OCI-LY3 (cell line): ENCODE measurements around the gene FARP1.

Experiments
- H2AFZ ChIP-seq: fragments of 200-600, 300-600 bp; shearing (Covaris generic); 2 replicates; pipeline ENCODE4 v1.6.0; 2014; ENCODE audit warnings: antibody characterized with exemption, low read depth, low read length
- H3K27ac ChIP-seq: fragments of 200-600, 300-600 bp; sonication (generic); 2 replicates; pipeline ENCODE4 v1.5.1; 2014; ENCODE audit warnings: mild to moderate bottlenecking, low read length, moderate library complexity, mixed read lengths
- H3K27me3 ChIP-seq: fragments of 200-600, 300-600 bp; sonication (generic); 2 replicates; pipeline ENCODE4 v1.6.1; 2014; ENCODE audit warnings: low read depth, low read length, mixed read lengths
- H3K36me3 ChIP-seq: fragments of 200-600, 300-600 bp; sonication (generic); replicated peaks from 2 replicates; pipeline ENCODE3; 2014; ENCODE audit warnings: low read depth, low read length, mixed read lengths
- H3K4me1 ChIP-seq: fragments of 300-600, 200-600 bp; sonication (generic); 2 replicates; pipeline ENCODE4 v1.6.1; 2014; ENCODE audit warnings: low read length, mixed read lengths
- H3K4me2 ChIP-seq: fragments of 200-600, 300-600 bp; sonication (generic); 2 replicates; pipeline ENCODE4 v1.6.1; 2014; ENCODE audit warnings: low read length, mixed read lengths
- H3K4me3 ChIP-seq: fragments of 300-600, 200-600 bp; sonication (generic); 2 replicates; pipeline ENCODE4 v1.5.1; 2014; ENCODE audit warnings: antibody characterized with exemption, mild to moderate bottlenecking, low read length, moderate library complexity
- H3K79me2 ChIP-seq: fragments of 300-600, 200-600 bp; shearing (Covaris generic); 2 replicates; pipeline ENCODE4 v1.6.1; 2014; ENCODE audit warnings: mild to moderate bottlenecking, low read length, mixed read lengths
- H3K9ac ChIP-seq: fragments of 300-600, 200-600 bp; shearing (Covaris generic); 2 replicates; pipeline ENCODE4 v1.6.0; 2014; ENCODE audit warnings: mild to moderate bottlenecking, low read length, moderate library complexity
- H3K9me3 ChIP-seq: fragments of 200-600, 300-600 bp; shearing (Covaris generic); 2 replicates; pipeline ENCODE4 v1.6.1; 2014; ENCODE audit warnings: low read length, mixed read lengths; ENCODE audit not compliant: insufficient read depth
- H4K20me1 ChIP-seq: fragments of 200-600, 300-600 bp; sonication (generic); 2 replicates; pipeline ENCODE4 v1.6.1; 2016; ENCODE audit warnings: low read length, mixed read lengths; ENCODE audit not compliant: insufficient read depth
- CTCF ChIP-seq: fragments of 200-600, 300-600 bp; sonication (generic); IDR thresholded peaks from 2 replicates; pipeline ENCODE4 v1.5.1; 2014; ENCODE audit warnings: antibody characterized with exemption, low read length, low read depth
- EZH2phosphoT487 ChIP-seq: fragments of 200-600 bp; shearing (Covaris generic); IDR thresholded peaks from 2 replicates; pipeline ENCODE4 v1.6.1; 2018; ENCODE audit warnings: antibody characterized with exemption, mixed run types, low read depth

Gene FARP1

GRCh38 chr13:98313922-98314292 lies 171.0 kb downstream of the FARP1 start:
- Histone ChIP-seq H3K4me3 (no peak overlapping the region), H3K79me2 (no peaks in the 10 kb centered on the region), H4K20me1 (no peaks in the 10 kb centered on the region), H3K27me3 (no peaks in the 10 kb centered on the region), H3K4me2 (no peak overlapping the region), H3K4me1 (no peaks in the 10 kb centered on the region), H2AFZ (no peak overlapping the region), H3K9me3 (no peaks in the 10 kb centered on the region), H3K36me3 (no peaks in the 10 kb centered on the region), H3K9ac (no peak overlapping the region), H3K27ac (no peak overlapping the region)
- TF ChIP-seq CTCF = no peak
- TF ChIP-seq EZH2phosphoT487 = no peak

DNA sequence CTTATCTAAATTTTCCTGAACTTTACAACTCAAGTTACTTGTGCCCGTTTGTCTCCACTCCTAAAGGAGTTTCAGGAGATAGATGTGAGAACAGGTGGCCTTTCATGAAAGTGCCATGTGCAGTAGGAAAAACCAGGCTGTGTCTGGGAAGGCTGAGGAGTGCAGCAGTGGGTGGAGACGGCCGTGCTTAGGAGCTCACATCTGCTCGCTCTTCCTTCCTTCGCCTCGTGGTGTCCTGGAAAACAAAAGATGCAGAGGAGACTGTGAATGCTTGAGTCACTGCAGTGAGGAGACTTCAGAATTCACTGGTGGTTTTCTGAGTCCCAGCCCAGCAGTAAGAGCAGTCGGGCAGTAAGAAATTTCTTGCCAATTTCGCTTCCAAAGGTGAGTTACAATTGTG lies 172.6 kb downstream of the FARP1 start:
- no peaks in the 10 kb centered on the region for H3K79me2 ChIP-seq
- H2AFZ ChIP-seq = no peak overlapping the region
- no peak overlapping the region for H3K27ac ChIP-seq
- H3K4me3 ChIP-seq = no peak overlapping the region
- H3K4me1 ChIP-seq = no peaks in the 10 kb centered on the region
- TF ChIP-seq EZH2phosphoT487 = no peak
- no peak for TF ChIP-seq CTCF
- H3K9me3 ChIP-seq = no peaks in the 10 kb centered on the region
- no peaks in the 10 kb centered on the region for H3K27me3 ChIP-seq
- no peaks in the 10 kb centered on the region for H3K36me3 ChIP-seq
- no peak overlapping the region for H3K4me2 ChIP-seq
- no peaks in the 10 kb centered on the region for H4K20me1 ChIP-seq
- H3K9ac ChIP-seq = no peak overlapping the region

DNA sequence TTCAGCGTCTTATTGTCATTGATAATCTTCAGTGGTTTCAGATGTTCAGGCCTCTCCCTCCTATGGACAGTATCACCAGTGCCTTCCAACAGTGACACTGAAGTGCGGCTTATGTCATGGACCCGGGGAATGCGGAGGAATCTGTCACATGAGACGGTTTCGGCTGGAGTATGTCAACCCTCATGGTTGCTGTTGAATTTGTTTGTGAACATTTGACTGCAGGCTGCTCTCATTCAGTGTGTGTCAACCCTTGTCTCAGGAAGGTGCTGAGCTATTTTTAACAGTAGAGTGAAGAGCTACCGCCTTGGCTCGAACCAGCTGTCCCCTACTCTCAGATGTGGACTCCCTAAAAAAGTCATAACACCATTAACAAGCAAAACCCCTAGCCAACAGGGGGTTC lies 173.0 kb downstream of the FARP1 start:
- H3K36me3 ChIP-seq = no peaks in the 10 kb centered on the region
- no peaks in the 10 kb centered on the region for H3K9me3 ChIP-seq
- H4K20me1 ChIP-seq = no peaks in the 10 kb centered on the region
- H3K27me3 ChIP-seq = no peaks in the 10 kb centered on the region
- no peak overlapping the region for H3K4me2 ChIP-seq
- H3K4me1 ChIP-seq = no peaks in the 10 kb centered on the region
- no peak overlapping the region for H2AFZ ChIP-seq
- no peak overlapping the region for H3K4me3 ChIP-seq
- no peak for TF ChIP-seq EZH2phosphoT487
- TF ChIP-seq CTCF = no peak
- no peak overlapping the region for H3K9ac ChIP-seq
- H3K27ac ChIP-seq = no peak overlapping the region
- H3K79me2 ChIP-seq = no peaks in the 10 kb centered on the region

GRCh38 chr13:98317573-98318171 lies 174.8 kb downstream of the FARP1 start:
- no peak overlapping the region for H3K4me2 ChIP-seq
- TF ChIP-seq EZH2phosphoT487 (no peak), CTCF (no peak)
- H3K79me2 ChIP-seq = no peaks in the 10 kb centered on the region
- no peak overlapping the region for H3K9ac ChIP-seq
- no peaks in the 10 kb centered on the region for H3K27me3 ChIP-seq
- H3K4me3 ChIP-seq = no peak overlapping the region
- H2AFZ ChIP-seq = no peak overlapping the region
- no peak overlapping the region for H3K27ac ChIP-seq
- no peaks in the 10 kb centered on the region for H3K4me1 ChIP-seq
- H4K20me1 ChIP-seq = no peaks in the 10 kb centered on the region
- H3K36me3 ChIP-seq = no peaks in the 10 kb centered on the region
- H3K9me3 ChIP-seq = no peaks in the 10 kb centered on the region
